Measurements from ENCODE around the gene CROCC2. TPM values are rescaled to one million over a fixed set of nuclear protein-coding genes. Genes with fewer than 3 reads are reported as not detected.

Gene CROCC2
- polyA plus RNA-seq, 1 experiment = not detected

- CTCF ChIA-PET = no interaction called here
- no peak for TF ChIP-seq CTCF (IDR thresholded peaks at IDR 0.05; ENCODE audit: insufficient read depth, low read depth, low read length)
- H3K36me3 ChIP-seq (ENCODE audit: control insufficient read depth, insufficient read depth, low read length) = no peaks in the 10 kb centered on the region
- DNase-seq (ENCODE audit: low read depth) = no peak
- peaks cover 3% of the 10 kb centered on the region; the same call in 1 of the 2 replicates for H3K27me3 ChIP-seq (ENCODE audit: control insufficient read depth, insufficient read depth, low read length)
- POLR2A ChIA-PET = no interaction called here
- H3K4me3 ChIP-seq (ENCODE audit: low read depth, low read length) = no peak overlapping the region
Measured at GRCh38 chr2:240886678-240887609, 19.2 kb upstream of the CROCC2 start.

GRCh38 chr2:240887631-240888030 is 18.5 kb upstream of the CROCC2 start:
- DNase-seq (ENCODE audit: low read depth) = no peak
- Histone ChIP-seq H3K27me3 (ENCODE audit: control insufficient read depth, insufficient read depth, low read length) (peaks cover 2% of the 10 kb centered on the region; the same call in 1 of the 2 replicates), H3K36me3 (ENCODE audit: control insufficient read depth, insufficient read depth, low read length) (no peaks in the 10 kb centered on the region), H3K4me3 (ENCODE audit: low read depth, low read length) (no peak overlapping the region)
- ChIA-PET POLR2A (no interaction called here), CTCF (interaction anchor here (1.2 kb wide), 1 partner anchor 26 kb away, joined by 3 read pairs; no protein-coding TSS in a partner anchor)
- TF ChIP-seq CTCF (IDR thresholded peaks at IDR 0.05; ENCODE audit: insufficient read depth, low read depth, low read length) = no peak

- no peaks in the 10 kb centered on the region for H3K36me3 ChIP-seq (ENCODE audit: control insufficient read depth, insufficient read depth, low read length)
- ChIA-PET CTCF (interaction anchor here (0.6 to 1.2 kb wide), 2 partner anchors 25 to 297 kb away, joined by 3 to 5 read pairs; no protein-coding TSS in a partner anchor), POLR2A (interaction anchor here (0.7 kb wide), 1 partner anchor 236 kb away, joined by 6 read pairs; no protein-coding TSS in a partner anchor)
- H3K27me3 ChIP-seq (ENCODE audit: control insufficient read depth, insufficient read depth, low read length) = no peaks in the 10 kb centered on the region
- no peak overlapping the region for H3K4me3 ChIP-seq (ENCODE audit: low read depth, low read length)
- no peak for DNase-seq (ENCODE audit: low read depth)
- TF ChIP-seq CTCF (IDR thresholded peaks at IDR 0.05; ENCODE audit: insufficient read depth, low read depth, low read length) = no peak
Measured at GRCh38 chr2:240888130-240888889, 17.8 kb upstream of the CROCC2 start.

- ChIA-PET CTCF (interaction anchor here (0.6 to 4.6 kb wide), 3 partner anchors 25 to 296 kb away, joined by 3 to 21 read pairs (median 5); no protein-coding TSS in a partner anchor), POLR2A (interaction anchor here (0.7 kb wide), 1 partner anchor 236 kb away, joined by 6 read pairs; no protein-coding TSS in a partner anchor)
- Histone ChIP-seq H3K27me3 (ENCODE audit: control insufficient read depth, insufficient read depth, low read length) (no peaks in the 10 kb centered on the region), H3K4me3 (ENCODE audit: low read depth, low read length) (no peak overlapping the region), H3K36me3 (ENCODE audit: control insufficient read depth, insufficient read depth, low read length) (no peaks in the 10 kb centered on the region)
- TF ChIP-seq CTCF (IDR thresholded peaks at IDR 0.05; ENCODE audit: insufficient read depth, low read depth, low read length) = no peak
- no peak for DNase-seq (ENCODE audit: low read depth)
Measured at GRCh38 chr2:240888890-240889573, 17.1 kb upstream of the CROCC2 start.
